HL-60 (cell line): ENCODE results near the gene ARID1A.

ENCODE experiments used
- DNase-seq, 2 experiments: peaks; one replicate each; pipeline ENCODE4 v3.0.0-alpha.2; 2010 to 2020; ENCODE audit warnings: low read depth in 1 of 2, low spot score in 1 of 2
- H3K27ac ChIP-seq: fragments of 250-450 bp; sonication (Bioruptor Pico); replicated peaks from 2 replicates; pipeline ENCODE4 v1.5.1; 2020; ENCODE audit warnings: mild to moderate bottlenecking, moderate library complexity
- H3K27me3 ChIP-seq: fragments of 250-450 bp; sonication (Bioruptor Pico); 2 replicates; pipeline ENCODE4 v1.5.1; 2021; ENCODE audit warnings: mild to moderate bottlenecking, moderate library complexity; ENCODE audit not compliant: insufficient read depth, poor library complexity, severe bottlenecking
- H3K4me3 ChIP-seq: replicated peaks from 2 replicates; pipeline ENCODE4 v1.5.1; 2011; ENCODE audit warnings: mild to moderate bottlenecking, control low read depth, low read length; ENCODE audit not compliant: insufficient read depth
- CTCF ChIP-seq: IDR thresholded peaks from one replicate; pipeline ENCODE4 v1.5.1; 2011; ENCODE audit warnings: low read length, control low read depth, inconsistent platforms; ENCODE audit not compliant: insufficient read depth
- GABPA ChIP-seq: IDR thresholded peaks from 2 replicates; pipeline ENCODE4 v1.6.1; 2012; ENCODE audit warnings: low read depth
- POLR2AphosphoS5 ChIP-seq: IDR thresholded peaks from 2 replicates; pipeline ENCODE4 v1.6.1; 2012; ENCODE audit warnings: low read depth
- REST ChIP-seq: IDR thresholded peaks from 2 replicates; pipeline ENCODE4 v1.6.1; 2012; ENCODE audit warnings: low read depth; ENCODE audit not compliant: insufficient replicate concordance
- SPI1 ChIP-seq: IDR thresholded peaks from 2 replicates; pipeline ENCODE4 v1.6.1; 2012; ENCODE audit warnings: low read depth, mild to moderate bottlenecking, borderline replicate concordance

ARID1A gene

GRCh38 chr1:26820784-26821269, 125.0 kb downstream of the ARID1A start:
- no peak overlapping the region for H3K27ac ChIP-seq
- TF ChIP-seq SPI1, result peak; percentile 87
- no peak for TF ChIP-seq GABPA
- peak; percentile 68 for TF ChIP-seq CTCF
- TF ChIP-seq POLR2AphosphoS5, result no peak
- no peak for TF ChIP-seq REST
- peak in 1 of 2 experiments; percentile 77 for DNase-seq
- H3K27me3 ChIP-seq, result no peaks in the 10 kb centered on the region
- peak overlapping the region; percentile 25; the same call in 1 of the 2 replicates for H3K4me3 ChIP-seq

GRCh38 chr1:26822737-26823395, 127.1 kb downstream of the ARID1A start:
- no peak overlapping the region for H3K4me3 ChIP-seq
- TF ChIP-seq GABPA (no peak), SPI1 (no peak), REST (no peak), CTCF (no peak), POLR2AphosphoS5 (no peak)
- no peak overlapping the region for H3K27ac ChIP-seq
- DNase-seq, result no peak
- H3K27me3 ChIP-seq, result no peaks in the 10 kb centered on the region

DNA sequence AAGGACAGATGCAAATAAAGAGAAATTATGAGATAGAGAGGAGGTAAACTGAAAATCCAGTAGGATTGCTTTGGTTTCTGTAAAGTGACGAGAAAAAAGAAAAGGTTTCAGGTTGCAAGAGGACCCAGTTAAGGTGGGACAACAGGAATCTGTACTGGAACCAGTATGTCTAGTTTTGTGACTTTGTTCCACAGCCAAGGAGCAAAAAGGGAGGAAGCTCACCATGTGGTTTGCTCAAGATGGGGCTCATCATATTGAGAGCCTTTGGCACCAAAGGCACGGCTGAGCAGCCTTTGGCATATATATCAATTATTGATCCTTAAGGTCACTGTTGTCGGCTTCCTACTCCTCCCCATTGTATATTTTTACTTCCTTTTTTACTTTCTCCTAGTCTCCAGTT, 128.9 kb downstream of the ARID1A start:
- no peak for TF ChIP-seq POLR2AphosphoS5
- TF ChIP-seq REST, result no peak
- TF ChIP-seq SPI1, result no peak
- no peak for TF ChIP-seq GABPA
- DNase-seq, result no peak
- Histone ChIP-seq H3K27ac (no peak overlapping the region), H3K4me3 (no peak overlapping the region), H3K27me3 (no peaks in the 10 kb centered on the region)
